BJ (cell line): ENCODE data around the gene RNF25. TPM values are rescaled to one million over a fixed set of nuclear protein-coding genes. Genes with fewer than 3 reads are reported as not detected.

ENCODE experiments used
- CTCF ChIA-PET: fragments of 350-600 bp; formaldehyde crosslinking; extraction: SDS; loops from one replicate; lab custom pipeline; 2021; ENCODE audit warnings: antibody characterized with exemption, inconsistent platforms; lab: Yijun Ruan, JAX
- POLR2A ChIA-PET: fragments of 300-600 bp; sonication (Branson Sonifier 250); formaldehyde crosslinking; extraction: SDS; loops from one replicate; lab custom pipeline; 2021; ENCODE audit warnings: antibody characterized with exemption; lab: Charles Lee
- DNase-seq: peaks from one replicate; pipeline ENCODE4 v3.0.0-alpha.2; 2011; ENCODE audit warnings: low read depth
- H3K27me3 ChIP-seq: 2 replicates; pipeline ENCODE4 v1.6.0; 2011; ENCODE audit warnings: low read length; ENCODE audit not compliant: control insufficient read depth, insufficient read depth
- H3K36me3 ChIP-seq: 2 replicates; pipeline ENCODE4 v1.5.1; 2011; ENCODE audit warnings: low read length; ENCODE audit not compliant: control insufficient read depth, insufficient read depth
- H3K4me3 ChIP-seq: 2 replicates; pipeline ENCODE4 v1.5.1; 2011; ENCODE audit warnings: low read depth, mild to moderate bottlenecking, control low read depth, low read length
- CTCF ChIP-seq: IDR thresholded peaks from 2 replicates; pipeline ENCODE4 v1.5.1; 2011; ENCODE audit warnings: low read depth, mild to moderate bottlenecking, control low read depth, inconsistent platforms, low read length, moderate library complexity; ENCODE audit not compliant: insufficient read depth
- polyA plus RNA-seq: library from polyadenylated mRNA; depleted of rRNA; stranded (reverse); fragments of >200 nt; gene quantifications from 2 replicates; pipeline ENCODE4 v1.2.3, GENCODE V29; 2011

Gene RNF25
- polyA plus RNA-seq, 1 experiment, result 91.6 TPM

- ChIA-PET POLR2A (no interaction called here), CTCF (no interaction called here)
- Histone ChIP-seq H3K27me3 (no peaks in the 10 kb centered on the region), H3K36me3 (peaks cover 14% of the 10 kb centered on the region), H3K4me3 (no peak overlapping the region)
- TF ChIP-seq CTCF, result no peak
- DNase-seq, result no peak
These were observed 8.3 kb upstream of the RNF25 start for GRCh38 chr2:218680061-218680460.

GRCh38 chr2:218679119-218679518 lies 7.3 kb upstream of the RNF25 start:
- H3K36me3 ChIP-seq, result peaks cover 13% of the 10 kb centered on the region
- DNase-seq, result no peak
- H3K4me3 ChIP-seq, result no peak overlapping the region
- ChIA-PET CTCF (interaction anchor here (1.5 kb wide), 1 partner anchor 8 kb away, joined by 4 read pairs; no protein-coding TSS in a partner anchor), POLR2A (no interaction called here)
- no peak for TF ChIP-seq CTCF
- H3K27me3 ChIP-seq, result no peaks in the 10 kb centered on the region

- H3K4me3 ChIP-seq, result peak overlapping the region; percentile 95
- H3K36me3 ChIP-seq, result peaks cover 15% of the 10 kb centered on the region
- no peak for TF ChIP-seq CTCF
- no peaks in the 10 kb centered on the region for H3K27me3 ChIP-seq
- POLR2A ChIA-PET, result interaction anchor here (0.6 kb wide), 1 partner anchor 16 kb away, joined by 3 read pairs; no protein-coding TSS in a partner anchor
- CTCF ChIA-PET, result interaction anchor here (0.6 to 4.3 kb wide), 9 partner anchors 11 to 181 kb away, joined by 3 to 25 read pairs (median 4); partner anchors contain the start of genes BCS1L and ZNF142
- DNase-seq, result no peak
These were observed 627 bp downstream of the RNF25 start for GRCh38 chr2:218671097-218671653.

GRCh38 chr2:218664653-218665052 lies 7.1 kb downstream of the RNF25 start:
- Histone ChIP-seq H3K36me3 (peaks cover 40% of the 10 kb centered on the region), H3K4me3 (no peak overlapping the region), H3K27me3 (no peaks in the 10 kb centered on the region)
- ChIA-PET CTCF (no interaction called here), POLR2A (no interaction called here)
- TF ChIP-seq CTCF, result no peak
- no peak for DNase-seq

- DNase-seq, result no peak
- H3K4me3 ChIP-seq, result no peak overlapping the region
- peaks cover 40% of the 10 kb centered on the region for H3K36me3 ChIP-seq
- ChIA-PET POLR2A (no interaction called here), CTCF (interaction anchor here (1.2 kb wide), 1 partner anchor 24 kb away, joined by 3 read pairs; no protein-coding TSS in a partner anchor)
- H3K27me3 ChIP-seq, result no peaks in the 10 kb centered on the region
- no peak for TF ChIP-seq CTCF
These were observed 7.9 kb downstream of the RNF25 start for GRCh38 chr2:218663901-218664300.
